GM18502 (cell line): Measurements from ENCODE around the gene SERPINE1.

ENCODE experiments used
- ATAC-seq: cut with Tn5 transposase; IDR thresholded peaks from one replicate; pipeline ENCODE4 v1.9.1; 2021; ENCODE audit warnings: mild to moderate bottlenecking; ENCODE audit not compliant: unreplicated experiment, poor library complexity

The SERPINE1 gene

DNA sequence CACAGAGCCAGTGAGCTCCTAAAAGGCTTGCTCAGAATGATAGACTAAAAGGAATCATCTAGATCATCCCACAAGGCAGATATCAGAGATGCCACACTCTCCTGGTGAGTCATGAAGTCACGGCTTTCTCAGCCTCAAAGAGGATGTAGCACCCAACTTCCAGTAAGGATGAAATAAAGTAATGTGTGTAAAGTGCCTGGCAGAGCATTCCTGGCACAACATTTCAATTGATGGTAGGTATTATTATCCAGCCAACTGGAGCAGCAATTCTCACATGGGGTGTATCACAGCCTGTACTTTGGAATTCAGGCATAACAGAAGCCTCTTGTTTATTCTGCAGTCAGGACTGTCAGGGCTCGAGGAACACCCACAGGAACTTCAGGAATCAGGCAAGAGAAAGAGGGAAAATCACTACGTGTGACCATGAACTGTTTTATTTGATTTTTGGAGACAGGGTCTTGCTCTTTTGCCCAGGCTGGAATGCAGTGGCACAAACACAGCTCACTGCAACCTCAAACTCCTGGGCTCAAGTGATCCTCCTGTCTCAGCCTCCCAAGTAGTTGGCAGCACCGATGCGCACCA is 58.4 kb downstream of the SERPINE1 start:
- no peak for ATAC-seq

DNA sequence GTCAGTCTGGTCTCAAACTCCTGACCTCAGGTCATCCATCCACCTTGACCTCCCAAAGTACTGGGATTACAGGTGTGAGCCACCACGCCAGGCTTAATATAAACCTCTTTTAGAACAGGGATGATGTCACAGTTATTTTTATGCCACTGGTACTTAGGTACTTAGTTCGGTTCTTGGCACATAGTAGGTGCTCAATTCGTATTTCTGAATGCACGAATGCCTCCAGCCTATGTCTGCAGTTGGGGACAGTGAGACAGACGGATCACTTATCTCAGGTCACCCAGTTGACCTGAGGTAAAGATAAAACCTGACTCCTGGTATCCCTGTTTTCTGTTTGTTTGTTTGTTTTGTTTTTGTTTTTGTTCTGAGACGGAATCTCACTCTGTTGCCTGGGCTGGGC is 59.3 kb downstream of the SERPINE1 start:
- no peak for ATAC-seq

DNA sequence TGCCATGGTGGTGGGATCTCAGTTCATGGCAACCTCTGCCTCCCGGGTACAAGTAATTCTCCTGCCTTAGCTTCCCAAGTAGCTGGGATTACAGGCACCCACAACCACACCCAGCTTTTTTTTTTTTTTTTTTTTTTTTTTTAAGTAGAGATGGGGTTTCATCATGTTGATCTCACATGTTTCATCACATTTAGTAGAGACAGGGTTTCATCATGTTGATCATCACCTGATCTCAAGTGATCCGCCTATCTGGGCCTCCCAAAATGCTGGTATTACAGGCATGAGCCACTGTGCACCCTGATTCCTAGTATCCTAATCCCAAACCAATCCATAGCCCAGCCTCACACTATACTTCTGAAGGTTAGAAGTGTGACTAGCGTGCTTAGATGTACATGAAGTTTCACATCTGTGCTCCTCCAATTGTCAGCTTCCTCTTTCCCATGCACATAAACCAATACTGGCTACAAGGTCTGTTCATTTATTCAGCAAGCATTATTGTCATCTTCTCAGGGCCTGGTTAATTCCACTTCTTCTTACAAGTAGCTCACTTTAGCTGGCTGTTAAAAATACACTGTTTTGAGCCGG is 60.0 kb downstream of the SERPINE1 start:
- no peak for ATAC-seq
